Pericardium fibroblast (primary cell): ENCODE measurements around the gene NLE1. TPM values are rescaled to one million over a fixed set of nuclear protein-coding genes. Genes with fewer than 3 reads are reported as not detected.

Source experiments
- total RNA-seq: library from RNA; depleted of rRNA; stranded (reverse); fragments of >200 nt; gene quantifications from 2 replicates; pipeline ENCODE4 v1.2.3, GENCODE V29; 2015

Gene NLE1
- 13.0 and 13.5 TPM in 2 replicates for total RNA-seq

GRCh38 chr17:35141681-35142466 is at the start of gene NLE1:
Gene NLE1 (minus strand): TSS chr17:35142303. CDS start chr17:35142275, 28 bp downstream.

GRCh38 chr17:35147375-35147905 is 5.3 kb upstream of the NLE1 start, which contains the start of gene UNC45B:
Gene UNC45B (plus strand): TSS chr17:35147817. CDS start chr17:35148264, 447 bp downstream.

GRCh38 chr17:35121315-35121714 is 20.8 kb downstream of the NLE1 start, which contains the start of gene FNDC8:
Gene FNDC8 (plus strand): TSS chr17:35121615. CDS start chr17:35121694, 79 bp downstream.

DNA sequence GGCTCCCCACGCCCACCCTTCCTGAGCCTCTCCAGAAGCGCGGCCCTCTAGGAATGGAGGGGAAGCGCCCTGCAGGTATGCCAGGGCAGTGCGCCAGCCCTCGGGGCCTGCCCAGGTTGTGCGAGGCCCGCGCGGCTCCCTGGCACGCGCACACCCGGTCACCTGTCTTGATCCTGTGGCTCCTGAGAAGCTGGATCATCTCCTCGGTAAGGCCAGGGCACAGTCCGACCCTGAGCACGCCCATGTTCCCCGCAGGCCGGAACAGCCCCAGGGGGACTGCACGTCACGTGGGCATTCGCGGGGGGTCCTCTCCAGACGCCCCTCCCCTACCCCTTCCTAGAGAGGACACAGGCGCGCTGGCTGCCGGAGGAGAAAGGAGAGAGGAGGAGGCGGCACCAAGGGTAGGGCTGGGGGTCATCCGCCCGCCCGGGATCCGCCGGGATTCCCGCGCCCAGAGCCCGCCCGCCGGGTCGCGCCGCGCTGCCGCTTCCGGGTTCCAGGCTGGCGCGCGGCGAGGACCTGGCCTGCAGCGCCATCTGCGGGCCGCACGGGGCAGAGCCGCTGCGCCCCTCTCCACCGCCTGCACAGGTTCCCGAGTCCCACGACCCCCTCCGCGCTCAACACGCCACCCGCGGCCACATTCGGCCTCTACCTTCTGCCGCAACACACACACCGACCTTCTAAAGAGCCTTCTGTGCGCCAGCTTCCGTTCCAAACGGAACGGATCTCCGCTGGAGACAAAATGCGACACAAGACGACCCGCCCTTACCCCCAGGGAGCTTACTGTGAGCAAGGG is 22.5 kb downstream of the NLE1 start, which contains the start of gene RAD51D:
TSS of gene RAD51D (minus strand) at position 491 of the 796 bp plus-strand sequence. CDS start at position 244, 247 bp downstream.

Other genes starting within 250 kb of the NLE1 start
- gene CCT6B, start 180.8 kb downstream of the NLE1 start, total RNA-seq: 1.9 and 2.9 TPM in 2 replicates
- 6.7 and 7.3 TPM in 2 replicates for gene ZNF830, start 180.8 kb downstream of the NLE1 start, total RNA-seq
- gene LIG3, start 161.8 kb downstream of the NLE1 start, total RNA-seq: 13.7 and 21.4 TPM in 2 replicates
- 7.0 and 16.6 TPM in 2 replicates for gene RFFL, start 78.6 kb downstream of the NLE1 start, total RNA-seq
- gene RAD51D, start 22.4 kb downstream of the NLE1 start, total RNA-seq: 6.4 and 17.3 TPM in 2 replicates
- not detected in 2 replicates for gene FNDC8, start 20.7 kb downstream of the NLE1 start, total RNA-seq
- gene UNC45B, start 5.5 kb upstream of the NLE1 start, total RNA-seq: 0.17 TPM in 1 of 2 replicates, not detected in the other
- not detected in 2 replicates for gene SLC35G3, start 52.1 kb upstream of the NLE1 start, total RNA-seq
- gene SLFN5, start 100.8 kb upstream of the NLE1 start, total RNA-seq: 25.2 and 39.8 TPM in 2 replicates
- gene SLFN11, start 231.3 kb upstream of the NLE1 start, total RNA-seq: 24.9 and 26.1 TPM in 2 replicates